Uterus (tissue), 2 donors: ENCODE data around the gene MSI2.

Experiments used
- CTCF ChIP-seq, 4 experiments: fragments of 200-600 bp in 2 of 4; fragments of 450-650 bp in 2 of 4; sonication (generic) in 2 of 4; IDR thresholded peaks; one replicate each; pipeline ENCODE4 v1.5.1; 2016 to 2019; ENCODE audit warnings: antibody characterized with exemption in 4 of 4, mild to moderate bottlenecking in 2 of 4, moderate library complexity in 1 of 4
- POLR2A ChIP-seq, 2 donors: fragments of 450-650 bp; IDR thresholded peaks; one replicate each; pipeline ENCODE4 v1.6.1; 2016; ENCODE audit warnings: antibody characterized with exemption in 2 of 2, mild to moderate bottlenecking in 1 of 2, moderate library complexity in 1 of 2

GRCh38 chr17:57221366-57222350 lies 34.7 kb upstream of the MSI2 start:
- TF ChIP-seq CTCF (IDR thresholded peaks at IDR 0.05) (no peak), POLR2A (IDR thresholded peaks at IDR 0.05) (no peak)
